Measurements from ENCODE around the gene PANX1. TPM values are rescaled to one million over a fixed set of nuclear protein-coding genes. Genes with fewer than 3 reads are reported as not detected.
"Not testable (repeated sequence)": the region's sequence is repeated elsewhere in the genome, so short reads cannot be mapped to it uniquely, and the experiment has no call there.

Gene PANX1
- total RNA-seq, result 9.7 TPM

- peak; percentile 82 for ATAC-seq
These were observed at the start of gene PANX1 for GRCh38 chr11:94128746-94129511. Gene PANX1 (plus strand): TSS chr11:94128841. CDS start chr11:94129313, 472 bp downstream.

GRCh38 chr11:94084164-94084563, 44.5 kb upstream of the PANX1 start:
- no peak for DNase-seq (ENCODE audit: low spot score)
- no peak for ATAC-seq

More at GRCh38 chr11:94128746-94129511, at the start of gene PANX1:
- DNase-seq (ENCODE audit: low spot score), result peak; percentile 80

DNA sequence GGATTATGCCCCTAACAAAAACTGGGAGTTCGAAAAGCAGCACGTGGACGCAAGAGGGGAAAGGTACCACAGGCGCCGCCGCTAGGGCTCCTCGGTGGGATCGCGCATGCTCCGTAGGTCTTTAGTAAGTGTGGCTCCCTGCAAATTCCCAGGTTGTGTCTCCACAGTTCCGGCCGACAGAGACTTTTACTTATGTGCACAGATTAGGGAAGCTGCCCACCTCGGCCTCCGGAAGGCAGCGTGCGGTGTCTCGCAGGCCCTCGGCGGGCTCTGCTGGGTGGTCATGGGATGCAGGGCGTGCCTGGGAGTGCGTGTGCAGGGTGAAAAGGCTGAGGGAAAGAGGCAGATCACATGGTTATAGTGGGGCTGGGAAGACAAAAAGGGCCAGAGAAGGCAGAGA, 39.7 kb upstream of the PANX1 start:
- no peak for DNase-seq (ENCODE audit: low spot score)
- ATAC-seq, result no peak

DNA sequence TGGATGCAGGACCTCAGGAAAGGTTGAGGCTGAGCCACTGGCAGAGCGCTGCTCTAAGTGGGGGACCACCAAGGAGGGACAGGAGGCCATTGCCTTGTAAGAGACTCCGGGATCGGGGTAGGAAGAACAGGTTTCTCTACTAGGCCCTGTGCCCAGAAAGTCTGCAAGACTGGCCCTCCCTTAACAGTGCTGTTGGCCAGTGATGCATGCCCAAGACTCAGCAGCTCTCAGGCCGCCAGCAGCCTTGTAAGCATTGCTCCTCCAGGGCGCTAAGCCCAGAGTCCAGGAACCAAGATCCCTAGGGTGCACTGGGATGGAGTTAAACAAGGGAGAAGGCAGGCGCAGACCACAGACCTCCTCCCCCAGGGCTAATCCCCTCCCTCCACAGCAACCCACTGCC, 39.3 kb upstream of the PANX1 start:
- DNase-seq (ENCODE audit: low spot score), result no peak
- ATAC-seq, result no peak

DNA sequence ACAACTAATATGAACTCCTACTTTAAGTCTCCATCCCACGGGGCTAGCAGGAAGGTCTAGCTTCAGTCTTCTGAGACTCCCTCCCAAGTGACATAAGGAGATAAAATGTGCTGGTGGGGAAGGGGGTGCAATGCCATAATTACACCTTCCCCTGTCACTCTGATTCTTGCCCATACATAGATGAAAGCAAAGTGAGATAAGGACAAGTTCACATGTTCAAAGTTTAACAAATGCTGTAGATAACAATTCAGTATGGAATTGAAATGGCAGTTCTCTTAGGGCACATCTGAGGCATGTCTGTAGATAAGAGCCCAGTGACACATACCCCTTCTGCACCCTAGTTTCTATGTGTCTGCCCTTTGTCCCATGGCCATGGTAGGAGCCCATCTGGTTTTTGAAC, 38.2 kb upstream of the PANX1 start:
- no peak for DNase-seq (ENCODE audit: low spot score)
- ATAC-seq, result no peak

DNA sequence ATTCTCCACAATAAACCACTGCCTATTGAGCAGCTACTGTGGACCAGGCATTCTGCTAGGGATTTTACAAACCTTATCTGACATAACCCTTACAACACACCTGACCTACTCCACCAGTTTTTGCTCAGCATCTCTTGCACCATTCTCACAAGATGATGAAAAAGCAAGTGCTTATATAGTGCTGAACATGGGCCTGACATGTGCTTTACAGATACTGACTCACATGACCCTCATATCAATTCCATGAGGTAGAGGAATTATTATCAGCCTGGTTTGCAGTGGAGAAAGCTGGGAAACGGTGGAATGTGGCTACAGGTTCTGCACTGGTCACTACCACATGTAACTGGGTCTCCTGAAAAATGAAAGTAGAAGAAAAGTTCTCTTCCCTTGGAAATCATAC, 37.5 kb upstream of the PANX1 start:
- no peak for ATAC-seq
- DNase-seq (ENCODE audit: low spot score), result no peak

DNA sequence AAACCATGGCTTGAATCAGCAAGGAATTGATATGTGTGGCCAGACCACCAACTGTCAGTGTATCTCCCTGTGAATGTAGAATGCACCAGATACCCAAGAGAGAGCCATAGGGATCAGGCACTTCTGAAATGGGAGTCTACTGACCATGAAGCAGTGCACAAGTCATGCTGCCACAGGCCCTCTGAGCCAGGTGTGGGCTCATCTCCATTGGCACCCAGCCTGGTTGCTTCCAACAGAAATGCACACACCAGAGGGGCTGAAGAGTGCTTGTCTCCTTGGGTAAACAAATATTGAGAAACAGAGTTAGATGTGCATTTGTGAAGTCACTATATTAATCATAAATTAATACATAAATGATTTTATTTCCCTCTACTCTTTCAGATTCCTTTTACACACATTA, 28.4 kb upstream of the PANX1 start:
- DNase-seq (ENCODE audit: low spot score) (no peak), ATAC-seq (no peak)

DNA sequence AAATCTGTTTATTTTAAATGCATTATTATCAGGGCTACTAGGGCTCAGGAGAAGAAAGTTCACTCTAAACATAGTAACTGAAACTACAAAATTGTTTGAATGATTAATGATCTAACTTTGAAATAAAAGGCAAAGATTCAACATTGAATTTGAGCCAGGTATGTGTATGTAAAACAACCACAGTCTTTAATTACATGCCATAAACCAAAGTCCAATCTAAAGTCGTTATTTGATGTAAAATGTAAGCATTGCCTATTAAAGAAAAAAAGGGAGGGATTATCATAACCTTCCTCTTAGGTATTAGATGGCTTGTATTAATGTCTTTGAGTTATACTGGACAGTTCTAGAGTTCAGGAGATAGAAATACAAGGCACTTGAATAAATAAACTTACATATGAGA, 25.2 kb upstream of the PANX1 start:
- no peak for DNase-seq (ENCODE audit: low spot score)
- ATAC-seq, result no peak

DNA sequence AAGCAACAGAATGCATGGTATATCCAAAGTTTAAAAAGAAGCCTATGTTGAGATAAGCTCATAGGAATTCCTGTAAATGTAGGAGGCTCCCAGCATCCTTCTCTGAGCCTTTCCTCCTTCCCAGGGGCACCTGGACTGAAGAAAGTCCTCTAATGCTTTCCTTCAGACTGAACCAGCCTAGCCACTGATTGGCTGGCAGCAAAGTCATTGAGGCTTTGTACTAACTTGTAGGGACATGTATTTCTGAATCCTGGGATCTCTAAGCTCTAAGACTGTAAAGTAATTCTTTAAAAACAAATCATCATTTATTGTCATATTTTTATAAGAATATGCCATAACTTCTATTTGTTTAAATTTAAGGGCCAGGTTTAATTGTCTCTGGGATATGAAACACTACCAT, 23.9 kb upstream of the PANX1 start:
- ATAC-seq, result no peak
- no peak for DNase-seq (ENCODE audit: low spot score)

- DNase-seq (ENCODE audit: low spot score), result no peak
These were observed 21.9 kb upstream of the PANX1 start for GRCh38 chr11:94106716-94107115.

DNA sequence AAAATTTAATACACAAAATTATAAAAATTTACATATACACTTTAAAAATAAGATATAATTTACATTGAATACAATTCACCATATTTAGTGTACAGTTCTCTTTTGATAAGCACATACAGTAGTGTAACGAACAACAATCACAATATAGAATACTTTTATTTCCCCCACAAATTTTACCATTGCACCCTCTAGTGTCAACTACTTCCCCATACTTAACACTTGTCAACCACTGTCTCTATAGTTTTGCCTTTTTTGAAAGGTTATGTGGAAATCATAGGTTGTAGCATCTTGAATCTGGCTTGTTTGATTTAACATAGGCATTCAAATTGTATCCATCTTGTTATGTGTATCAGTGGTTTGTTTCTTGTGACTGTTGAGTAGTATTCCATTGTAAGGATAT, 21.3 kb upstream of the PANX1 start:
- no peak for ATAC-seq
- no peak for DNase-seq (ENCODE audit: low spot score)

More at GRCh38 chr11:94106716-94107115, 21.9 kb upstream of the PANX1 start:
- no peak for ATAC-seq

DNA sequence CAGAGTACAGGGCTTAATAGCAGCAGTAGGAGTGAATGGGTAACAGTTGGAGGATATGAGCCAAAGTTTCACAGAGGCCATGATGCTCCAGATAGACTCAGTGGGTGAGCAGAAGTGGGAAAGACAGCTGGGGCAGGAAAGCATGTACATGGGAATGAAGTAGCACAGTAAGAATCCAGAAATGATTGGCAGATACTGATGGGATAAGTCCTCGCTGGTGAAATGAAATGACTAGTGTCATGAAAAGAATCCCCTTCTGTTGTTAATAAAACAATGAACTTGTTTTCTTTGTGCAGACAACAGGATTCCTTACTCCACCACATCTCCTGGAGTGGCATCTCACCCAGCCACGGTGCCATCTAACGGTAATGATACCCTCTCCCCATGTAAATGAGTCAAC, 17.4 kb upstream of the PANX1 start:
- DNase-seq (ENCODE audit: low spot score) (no peak), ATAC-seq (no peak)

GRCh38 chr11:94111660-94112059, 17.0 kb upstream of the PANX1 start:
- DNase-seq (ENCODE audit: low spot score), result no peak
- ATAC-seq, result no peak

DNA sequence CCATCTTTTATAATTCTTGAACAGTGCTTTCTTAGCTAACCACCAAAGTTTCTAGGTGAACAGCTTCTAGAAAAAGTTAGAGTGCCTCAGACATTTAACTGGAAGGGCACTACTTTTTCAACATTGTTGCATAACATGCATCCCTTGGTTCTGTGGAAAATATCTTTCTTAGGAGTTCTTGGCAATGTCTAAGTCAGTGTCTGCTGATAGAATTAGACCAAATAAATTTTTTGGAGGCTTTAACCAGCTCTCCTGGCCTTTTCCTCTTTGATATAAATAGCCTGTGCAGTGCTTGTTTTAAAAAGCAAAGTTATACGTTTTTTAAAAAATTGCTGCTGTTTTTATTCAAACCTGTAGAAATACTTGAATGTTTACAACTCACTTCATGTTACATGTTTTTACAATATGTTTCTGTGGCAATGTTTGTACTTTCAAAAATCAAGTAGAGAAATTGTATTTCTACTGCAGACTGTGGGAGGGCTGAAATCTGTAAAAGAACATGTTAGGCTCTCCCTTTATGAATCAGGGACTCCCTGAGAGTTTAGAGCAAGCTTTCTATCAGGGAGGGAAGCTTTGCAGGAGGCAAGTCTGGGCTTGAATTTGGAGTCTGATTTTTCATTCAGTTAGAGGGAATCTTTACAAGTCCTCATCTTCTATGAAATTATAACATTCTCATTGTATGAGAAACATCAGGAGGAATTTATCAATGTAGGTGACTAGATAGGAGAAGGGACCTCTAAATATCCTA, 16.3 kb upstream of the PANX1 start:
- ATAC-seq (no peak), DNase-seq (ENCODE audit: low spot score) (no peak)

DNA sequence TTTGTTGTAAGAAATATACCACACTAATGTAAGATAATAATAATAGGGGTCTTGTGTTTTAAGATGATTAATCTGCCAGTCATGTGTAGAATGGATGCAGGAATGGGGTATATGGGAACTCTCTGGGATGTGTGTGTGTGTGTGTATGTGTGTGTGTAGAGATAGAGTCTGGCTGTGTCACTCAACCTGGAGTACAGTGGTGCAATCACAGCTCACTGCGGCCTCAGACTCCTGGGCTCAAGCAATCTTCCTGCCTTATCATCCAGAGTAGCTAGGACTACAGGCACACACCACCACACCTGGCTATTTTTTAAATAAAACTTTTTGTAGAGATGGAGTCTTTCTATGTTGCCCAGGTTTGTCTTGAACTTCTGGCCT, 11.5 kb upstream of the PANX1 start:
- peak; percentile 41 for ATAC-seq
- DNase-seq (ENCODE audit: low spot score), result no peak

GRCh38 chr11:94117871-94118270, 10.8 kb upstream of the PANX1 start:
- ATAC-seq, result no peak
- no peak for DNase-seq (ENCODE audit: low spot score)

GRCh38 chr11:94119676-94120075, 9.0 kb upstream of the PANX1 start:
- not testable (repeated sequence) for DNase-seq (ENCODE audit: low spot score); ATAC-seq

- not testable (repeated sequence) for DNase-seq (ENCODE audit: low spot score); ATAC-seq
These were observed 8.1 kb upstream of the PANX1 start for GRCh38 chr11:94120516-94120915.

DNA sequence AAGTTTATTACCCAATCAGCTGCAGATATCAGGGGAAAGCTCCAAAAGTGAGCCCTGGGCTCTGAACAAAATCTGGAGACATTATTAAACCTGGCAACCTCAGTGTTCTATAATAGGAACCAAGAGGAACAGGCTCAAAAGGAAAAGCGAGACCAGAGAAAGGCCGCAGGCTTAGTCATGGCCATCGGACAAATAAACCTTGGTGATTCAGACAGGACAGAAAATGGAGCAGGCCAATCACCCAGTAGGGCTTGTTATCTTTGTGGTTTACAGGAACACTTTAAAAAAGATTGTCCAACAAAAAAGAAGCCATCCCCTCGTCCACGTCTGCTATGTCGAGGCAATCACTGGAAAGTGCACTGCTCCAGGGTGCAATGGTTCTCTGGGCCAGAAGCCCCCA, 7.7 kb upstream of the PANX1 start:
- no peak for DNase-seq (ENCODE audit: low spot score)
- ATAC-seq, result no peak

DNA sequence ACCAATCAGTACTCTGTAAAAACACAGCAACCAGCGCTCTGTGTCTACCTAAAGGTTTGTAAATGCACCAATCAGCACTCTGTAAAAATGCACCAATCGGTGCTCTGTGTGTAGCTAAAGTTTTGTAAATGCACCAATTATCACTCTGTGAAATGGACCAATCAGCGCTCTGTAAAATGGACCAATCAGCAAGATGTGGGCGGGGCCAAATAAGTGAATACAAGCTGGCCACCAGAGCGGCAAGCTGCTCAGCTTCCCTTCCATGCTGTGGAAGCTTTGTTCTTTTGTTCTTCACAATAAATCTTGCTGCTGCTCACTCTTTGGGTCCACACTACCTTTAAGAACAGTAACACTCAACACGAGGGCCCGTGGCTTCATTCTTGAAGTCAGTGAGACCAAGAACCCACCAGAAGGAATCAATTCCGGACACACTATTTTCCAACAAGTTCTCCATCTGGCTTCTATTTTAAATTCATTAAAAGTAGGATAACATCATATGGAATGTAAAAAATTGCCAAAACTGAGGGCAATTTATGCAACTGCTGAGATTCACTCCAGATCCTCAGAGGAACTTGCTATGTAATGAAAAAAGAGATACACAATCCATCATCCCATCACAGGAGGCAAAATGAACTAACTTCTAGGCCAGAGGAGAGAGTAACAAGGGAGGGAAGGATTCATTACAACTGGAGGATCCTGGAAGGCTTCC, 3.1 kb upstream of the PANX1 start:
- no peak for ATAC-seq
- no peak for DNase-seq (ENCODE audit: low spot score)

- DNase-seq (ENCODE audit: low spot score), result no peak
- ATAC-seq, result no peak
These were observed 1.0 kb upstream of the PANX1 start for GRCh38 chr11:94127638-94128037.

GRCh38 chr11:94128291-94128745, 323 bp upstream of the PANX1 start:
- ATAC-seq (peak; percentile 22), DNase-seq (ENCODE audit: low spot score) (no peak)

All from left lobe of liver (tissue), 2 donors.